ENCODE results near the gene CCNG2. TPM values are rescaled to one million over a fixed set of nuclear protein-coding genes. Genes with fewer than 3 reads are reported as not detected.

The CCNG2 gene
- total RNA-seq, 1 experiment from 2014 or later = 34.1 TPM

Other genes starting within 250 kb of the CCNG2 start
- 94.4 TPM for gene SEPTIN11, start 207.5 kb upstream of the CCNG2 start, total RNA-seq (2021; ENCODE audit: unreplicated experiment)
- 208 TPM for gene CCNI, start 81.2 kb upstream of the CCNG2 start, total RNA-seq (2021; ENCODE audit: unreplicated experiment)